ENCODE data around the gene ATP10D. TPM values are rescaled to one million over a fixed set of nuclear protein-coding genes. Genes with fewer than 3 reads are reported as not detected.

Gene ATP10D
- total RNA-seq, 1 experiment from 2014 or later: 13.8 TPM

- Mint-ChIP-seq H3K4me1 (ENCODE audit: low read depth, unreplicated experiment) (peaks cover 12% of the 10 kb centered on the region), H3K27ac (ENCODE audit: unreplicated experiment) (no peak overlapping the region), H3K9me3 (ENCODE audit: low read depth, unreplicated experiment) (no peaks in the 10 kb centered on the region), H3K4me3 (ENCODE audit: low read depth, unreplicated experiment) (no peak overlapping the region), H3K27me3 (ENCODE audit: unreplicated experiment) (no peaks in the 10 kb centered on the region), H3K36me3 (ENCODE audit: insufficient read depth, unreplicated experiment) (no peaks in the 10 kb centered on the region)
- CTCF ChIA-PET: no interaction called here
- DNase-seq: no peak
- BruUV-seq (replicated peaks): no TSS peak
- intact Hi-C loops (cut with micrococcal nuclease; ENCODE audit: unreplicated experiment): no loop called here
- TF ChIP-seq CTCF (IDR thresholded peaks at IDR 0.05; ENCODE audit: unreplicated experiment): no peak
Observed at GRCh38 chr4:47534772-47535171, 49.7 kb downstream of the ATP10D start.

GRCh38 chr4:47535567-47536147 is 50.6 kb downstream of the ATP10D start:
- H3K27ac Mint-ChIP-seq (ENCODE audit: unreplicated experiment): no peak overlapping the region
- H3K36me3 Mint-ChIP-seq (ENCODE audit: insufficient read depth, unreplicated experiment): no peaks in the 10 kb centered on the region
- no peak for DNase-seq
- H3K9me3 Mint-ChIP-seq (ENCODE audit: low read depth, unreplicated experiment): no peaks in the 10 kb centered on the region
- H3K4me1 Mint-ChIP-seq (ENCODE audit: low read depth, unreplicated experiment): peaks cover 11% of the 10 kb centered on the region
- TF ChIP-seq CTCF (IDR thresholded peaks at IDR 0.05; ENCODE audit: unreplicated experiment): no peak
- no peaks in the 10 kb centered on the region for H3K27me3 Mint-ChIP-seq (ENCODE audit: unreplicated experiment)
- no peak overlapping the region for H3K4me3 Mint-ChIP-seq (ENCODE audit: low read depth, unreplicated experiment)
- intact Hi-C loops (cut with micrococcal nuclease; ENCODE audit: unreplicated experiment): no loop called here
- BruUV-seq (replicated peaks): no TSS peak
- CTCF ChIA-PET: no interaction called here

- TF ChIP-seq CTCF (IDR thresholded peaks at IDR 0.05; ENCODE audit: unreplicated experiment): no peak
- BruUV-seq (replicated peaks): no TSS peak
- DNase-seq: no peak
- Mint-ChIP-seq H3K9me3 (ENCODE audit: low read depth, unreplicated experiment) (no peaks in the 10 kb centered on the region), H3K4me3 (ENCODE audit: low read depth, unreplicated experiment) (no peak overlapping the region), H3K27ac (ENCODE audit: unreplicated experiment) (no peak overlapping the region), H3K27me3 (ENCODE audit: unreplicated experiment) (no peaks in the 10 kb centered on the region), H3K36me3 (ENCODE audit: insufficient read depth, unreplicated experiment) (no peaks in the 10 kb centered on the region), H3K4me1 (ENCODE audit: low read depth, unreplicated experiment) (no peaks in the 10 kb centered on the region)
- intact Hi-C loops (cut with micrococcal nuclease; ENCODE audit: unreplicated experiment): no loop called here
- CTCF ChIA-PET: no interaction called here
Observed at GRCh38 chr4:47536966-47537365, 51.9 kb downstream of the ATP10D start.

GRCh38 chr4:47538111-47538824 is 53.2 kb downstream of the ATP10D start:
- no peaks in the 10 kb centered on the region for H3K4me1 Mint-ChIP-seq (ENCODE audit: low read depth, unreplicated experiment)
- H3K27ac Mint-ChIP-seq (ENCODE audit: unreplicated experiment): no peak overlapping the region
- H3K36me3 Mint-ChIP-seq (ENCODE audit: insufficient read depth, unreplicated experiment): no peaks in the 10 kb centered on the region
- CTCF ChIA-PET: interaction anchor here (0.7 kb wide), 1 partner anchor 13 kb away, joined by 3 read pairs; no protein-coding TSS in a partner anchor
- TF ChIP-seq CTCF (IDR thresholded peaks at IDR 0.05; ENCODE audit: unreplicated experiment): no peak
- no peak overlapping the region for H3K4me3 Mint-ChIP-seq (ENCODE audit: low read depth, unreplicated experiment)
- no TSS peak for BruUV-seq (replicated peaks)
- H3K9me3 Mint-ChIP-seq (ENCODE audit: low read depth, unreplicated experiment): no peaks in the 10 kb centered on the region
- intact Hi-C loops (cut with micrococcal nuclease; ENCODE audit: unreplicated experiment): no loop called here
- no peak for DNase-seq
- H3K27me3 Mint-ChIP-seq (ENCODE audit: unreplicated experiment): no peaks in the 10 kb centered on the region

Data from Calu3 (cell line).